Osteocyte (in vitro differentiated cells): ENCODE results near the gene DTD1. TPM values are rescaled to one million over a fixed set of nuclear protein-coding genes. Genes with fewer than 3 reads are reported as not detected.

Source experiments
- DNase-seq: peaks from one replicate; pipeline ENCODE4 v3.0.0; 2021; ENCODE audit warnings: mixed read lengths; ENCODE audit not compliant: unreplicated experiment; ENCODE audit errors: extremely low spot score
- H3K27ac Mint-ChIP-seq: one replicate; pipeline ENCODE4 v1.8.0; 2021; ENCODE audit warnings: mild to moderate bottlenecking, mixed read lengths; ENCODE audit not compliant: unreplicated experiment
- H3K27me3 Mint-ChIP-seq: one replicate; pipeline ENCODE4 v1.8.0; 2021; ENCODE audit warnings: mixed read lengths; ENCODE audit not compliant: unreplicated experiment
- H3K36me3 Mint-ChIP-seq: one replicate; pipeline ENCODE4 v1.8.0; 2021; ENCODE audit warnings: mixed read lengths; ENCODE audit not compliant: unreplicated experiment
- H3K4me1 Mint-ChIP-seq: one replicate; pipeline ENCODE4 v1.8.0; 2021; ENCODE audit warnings: mixed read lengths; ENCODE audit not compliant: unreplicated experiment
- H3K4me3 Mint-ChIP-seq: one replicate; pipeline ENCODE4 v1.8.0; 2021; ENCODE audit warnings: mild to moderate bottlenecking, moderate library complexity, mixed read lengths; ENCODE audit not compliant: unreplicated experiment
- H3K9me3 Mint-ChIP-seq: one replicate; pipeline ENCODE4 v1.8.0; 2021; ENCODE audit warnings: mixed read lengths; ENCODE audit not compliant: unreplicated experiment
- CTCF ChIP-seq: fragments of 200-600 bp; sonication (generic); IDR thresholded peaks from 2 replicates; pipeline ENCODE4 v1.5.0; 2021; ENCODE audit warnings: antibody characterized with exemption, mild to moderate bottlenecking, moderate library complexity
- total RNA-seq: library from RNA; stranded (reverse); gene quantifications from 2 replicates; pipeline ENCODE4 v1.2.1, GENCODE V29; 2021

The DTD1 gene
- total RNA-seq, 1 donor from 2014 or later = 26.2 TPM

DNA sequence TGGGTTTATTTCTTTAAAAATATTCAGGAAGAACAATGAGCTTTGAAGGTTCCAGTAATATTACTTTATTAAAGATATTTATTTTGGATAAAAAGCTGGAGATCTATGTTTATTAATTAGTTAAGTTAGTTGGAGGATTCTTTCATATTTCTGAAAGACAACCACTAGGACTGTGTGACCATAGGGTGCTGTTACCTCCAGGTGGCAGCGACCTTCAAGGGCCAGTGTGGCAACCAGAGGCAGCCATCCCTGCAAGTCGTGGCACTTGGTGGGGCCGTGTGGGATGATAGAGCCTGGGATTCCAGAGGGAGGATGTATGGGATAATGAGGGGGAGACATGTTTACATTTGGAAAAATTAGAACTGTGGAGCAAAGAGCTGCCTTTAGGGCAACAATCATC, 130.3 kb downstream of the DTD1 start:
- no peak overlapping the region for H3K4me3 Mint-ChIP-seq
- DNase-seq = no peak
- no peak overlapping the region for H3K27ac Mint-ChIP-seq
- peaks cover 7% of the 10 kb centered on the region for H3K4me1 Mint-ChIP-seq
- no peaks in the 10 kb centered on the region for H3K27me3 Mint-ChIP-seq
- H3K9me3 Mint-ChIP-seq = no peaks in the 10 kb centered on the region
- H3K36me3 Mint-ChIP-seq = no peaks in the 10 kb centered on the region
- TF ChIP-seq CTCF = no peak

- no peak overlapping the region for H3K4me3 Mint-ChIP-seq
- no peak for DNase-seq
- TF ChIP-seq CTCF = no peak
- H3K27ac Mint-ChIP-seq = no peak overlapping the region
- no peaks in the 10 kb centered on the region for H3K9me3 Mint-ChIP-seq
- H3K36me3 Mint-ChIP-seq = no peaks in the 10 kb centered on the region
- H3K4me1 Mint-ChIP-seq = peaks cover 2% of the 10 kb centered on the region
- no peaks in the 10 kb centered on the region for H3K27me3 Mint-ChIP-seq
Observed at GRCh38 chr20:18719426-18719825, 131.6 kb downstream of the DTD1 start.

- Mint-ChIP-seq H3K4me1 (peaks cover 2% of the 10 kb centered on the region), H3K9me3 (no peaks in the 10 kb centered on the region), H3K27ac (no peak overlapping the region), H3K36me3 (no peaks in the 10 kb centered on the region), H3K27me3 (no peaks in the 10 kb centered on the region), H3K4me3 (no peak overlapping the region)
- no peak for DNase-seq
- no peak for TF ChIP-seq CTCF
Observed at GRCh38 chr20:18721551-18722115, 133.8 kb downstream of the DTD1 start.

DNA sequence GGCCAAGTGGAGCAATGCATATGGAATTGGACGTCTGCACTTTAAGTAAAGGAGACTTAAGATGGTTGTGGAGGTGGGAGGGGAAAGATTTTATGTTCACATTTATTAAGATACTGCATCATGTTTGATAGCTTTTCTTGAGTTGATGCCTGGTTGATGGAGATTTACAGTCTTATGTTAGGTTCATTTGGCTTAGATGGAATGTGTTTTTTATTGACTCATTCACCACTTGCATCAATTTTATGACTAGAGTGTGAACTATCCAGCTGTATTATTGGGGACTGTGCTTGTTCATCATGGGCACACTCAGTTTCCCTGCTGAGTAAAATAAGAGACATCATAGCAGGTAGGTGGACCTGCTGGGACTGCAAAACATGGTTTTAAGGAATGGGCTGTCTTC, 134.5 kb downstream of the DTD1 start:
- Mint-ChIP-seq H3K27me3 (no peaks in the 10 kb centered on the region), H3K36me3 (no peaks in the 10 kb centered on the region), H3K27ac (no peak overlapping the region), H3K9me3 (no peaks in the 10 kb centered on the region), H3K4me1 (peaks cover 2% of the 10 kb centered on the region), H3K4me3 (no peak overlapping the region)
- TF ChIP-seq CTCF = no peak
- DNase-seq = no peak

- Mint-ChIP-seq H3K27ac (no peak overlapping the region), H3K27me3 (no peaks in the 10 kb centered on the region), H3K9me3 (no peaks in the 10 kb centered on the region), H3K4me1 (peaks cover 3% of the 10 kb centered on the region), H3K36me3 (no peaks in the 10 kb centered on the region), H3K4me3 (no peak overlapping the region)
- TF ChIP-seq CTCF = no peak
- DNase-seq = no peak
Observed at GRCh38 chr20:18724077-18724476, 136.2 kb downstream of the DTD1 start.
